Neural crest cell (in vitro differentiated cells): ENCODE measurements around the gene ATP6V0D1. TPM values are rescaled to one million over a fixed set of nuclear protein-coding genes. Genes with fewer than 3 reads are reported as not detected.
A peak's percentile ranks its signal among the peaks of the same experiment; 100 is the strongest.

Source experiments
- DNase-seq: peaks from one replicate; pipeline ENCODE4 v3.0.0; 2021; ENCODE audit warnings: low read depth, mixed read lengths, low spot score
- H3K27ac Mint-ChIP-seq: one replicate; pipeline ENCODE4 v1.8.0; 2021; ENCODE audit warnings: mild to moderate bottlenecking, mixed read lengths; ENCODE audit not compliant: unreplicated experiment
- H3K27me3 Mint-ChIP-seq: 2 replicates; pipeline ENCODE4 v1.8.0; 2021; ENCODE audit warnings: low read depth, mild to moderate bottlenecking, mixed read lengths
- H3K36me3 Mint-ChIP-seq: 2 replicates; pipeline ENCODE4 v1.8.0; 2021; ENCODE audit warnings: low read depth, mild to moderate bottlenecking, mixed read lengths
- H3K4me1 Mint-ChIP-seq: 2 replicates; pipeline ENCODE4 v1.8.0; 2021; ENCODE audit warnings: mixed read lengths
- H3K4me3 Mint-ChIP-seq: one replicate; pipeline ENCODE4 v1.8.0; 2021; ENCODE audit warnings: mild to moderate bottlenecking, mixed read lengths
- H3K9me3 Mint-ChIP-seq: 2 replicates; pipeline ENCODE4 v1.8.0; 2021; ENCODE audit warnings: mixed read lengths
- total RNA-seq: library from RNA; stranded (reverse); gene quantifications from 2 replicates; pipeline ENCODE4 v1.2.1, GENCODE V29; 2021
- TF ChIP-seq, protein P1 (sequence below): fragments of 200-600 bp; sonication (generic); conservative IDR thresholded peaks from 2 replicates; pipeline ENCODE4 v1.5.0; 2021; ENCODE audit warnings: antibody characterized with exemption, mild to moderate bottlenecking

Gene ATP6V0D1
- total RNA-seq, 1 donor from 2014 or later = 54.7 TPM

DNA sequence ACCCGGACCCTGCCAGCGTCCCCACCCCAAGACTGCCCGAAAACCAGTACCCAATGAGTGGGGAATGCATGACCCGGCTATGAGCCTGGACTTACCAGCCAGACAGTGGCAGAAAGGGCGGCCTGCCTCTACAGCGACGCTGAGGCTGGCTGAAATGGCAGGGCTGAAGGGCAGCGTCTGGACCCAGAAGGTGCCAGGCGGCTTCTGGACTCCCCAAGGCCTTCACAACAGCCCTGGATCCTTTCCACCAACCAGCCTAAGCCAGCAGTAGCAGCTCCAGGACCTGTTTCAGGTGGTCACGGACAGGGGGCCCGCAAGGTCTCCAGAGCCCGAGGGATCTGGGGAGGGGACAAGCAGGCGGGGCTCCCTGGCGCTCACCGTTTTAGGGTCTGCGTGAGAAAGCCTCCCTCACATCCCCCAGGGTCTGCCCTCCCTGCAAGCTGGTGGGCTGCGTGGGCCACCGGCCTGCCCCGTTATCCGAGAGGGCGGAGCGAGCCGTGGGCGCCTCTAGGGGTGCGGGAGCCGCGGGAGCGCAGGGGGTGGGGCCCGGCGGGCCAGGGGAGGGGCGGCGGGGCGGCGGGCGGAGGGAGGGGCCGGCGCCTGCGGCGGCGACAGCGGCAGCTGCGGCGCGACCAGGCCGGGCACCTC lies 47.4 kb upstream of the ATP6V0D1 start, which contains the start of gene RIPOR1:
Gene RIPOR1 (plus strand): TSS at position 608 of the 648 bp plus-strand sequence. CDS start 9,618 bp downstream, outside the sequence.
- H3K4me3 Mint-ChIP-seq = peak within 1 kb of the TSS; percentile 92
- H3K27me3 Mint-ChIP-seq = peaks cover 14% of the 10 kb centered on the region
- TF ChIP-seq, protein P1, sequence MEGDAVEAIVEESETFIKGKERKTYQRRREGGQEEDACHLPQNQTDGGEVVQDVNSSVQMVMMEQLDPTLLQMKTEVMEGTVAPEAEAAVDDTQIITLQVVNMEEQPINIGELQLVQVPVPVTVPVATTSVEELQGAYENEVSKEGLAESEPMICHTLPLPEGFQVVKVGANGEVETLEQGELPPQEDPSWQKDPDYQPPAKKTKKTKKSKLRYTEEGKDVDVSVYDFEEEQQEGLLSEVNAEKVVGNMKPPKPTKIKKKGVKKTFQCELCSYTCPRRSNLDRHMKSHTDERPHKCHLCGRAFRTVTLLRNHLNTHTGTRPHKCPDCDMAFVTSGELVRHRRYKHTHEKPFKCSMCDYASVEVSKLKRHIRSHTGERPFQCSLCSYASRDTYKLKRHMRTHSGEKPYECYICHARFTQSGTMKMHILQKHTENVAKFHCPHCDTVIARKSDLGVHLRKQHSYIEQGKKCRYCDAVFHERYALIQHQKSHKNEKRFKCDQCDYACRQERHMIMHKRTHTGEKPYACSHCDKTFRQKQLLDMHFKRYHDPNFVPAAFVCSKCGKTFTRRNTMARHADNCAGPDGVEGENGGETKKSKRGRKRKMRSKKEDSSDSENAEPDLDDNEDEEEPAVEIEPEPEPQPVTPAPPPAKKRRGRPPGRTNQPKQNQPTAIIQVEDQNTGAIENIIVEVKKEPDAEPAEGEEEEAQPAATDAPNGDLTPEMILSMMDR = no peak
- no peaks in the 10 kb centered on the region for H3K9me3 Mint-ChIP-seq
- DNase-seq = peak; percentile 50
- peaks cover 25% of the 10 kb centered on the region for H3K4me1 Mint-ChIP-seq
- peak within 1 kb of the TSS; percentile 81 for H3K27ac Mint-ChIP-seq
- no peaks in the 10 kb centered on the region for H3K36me3 Mint-ChIP-seq

DNA sequence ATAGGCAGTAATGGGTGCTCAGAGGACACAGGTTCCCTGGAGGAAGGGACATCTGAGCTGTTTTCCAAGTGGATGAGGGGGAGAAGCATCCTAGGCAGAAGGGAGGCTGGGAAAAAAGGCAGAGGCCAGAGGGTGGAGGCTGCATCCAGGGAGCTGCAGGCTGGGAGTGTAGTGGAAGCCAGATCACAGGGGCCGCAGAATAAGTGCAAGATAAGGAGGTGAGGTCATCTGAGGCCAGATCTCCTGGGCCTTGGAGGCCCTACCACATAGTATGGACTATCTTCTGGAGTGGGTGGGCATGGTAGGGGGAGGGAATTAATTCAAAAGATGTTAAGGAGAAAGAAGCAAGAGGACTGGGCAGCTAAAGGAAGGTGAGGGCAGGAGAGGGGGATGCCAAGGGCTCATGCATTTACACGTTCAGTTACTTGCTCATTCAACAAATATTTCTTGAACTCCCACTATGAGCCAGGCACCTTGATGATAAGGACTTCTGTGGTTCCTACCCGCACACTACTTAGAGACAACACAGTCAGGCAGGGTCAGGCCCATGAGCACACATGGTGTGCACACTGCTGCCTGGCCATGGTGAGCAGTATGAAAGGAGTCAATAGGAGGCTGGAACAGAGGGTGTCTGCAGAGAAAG lies 45.3 kb upstream of the ATP6V0D1 start:
- Mint-ChIP-seq H3K27me3 (peaks cover 13% of the 10 kb centered on the region), H3K36me3 (no peaks in the 10 kb centered on the region), H3K27ac (no peak overlapping the region), H3K4me1 (peaks cover 18% of the 10 kb centered on the region), H3K4me3 (peak overlapping the region; percentile 83), H3K9me3 (no peaks in the 10 kb centered on the region)
- TF ChIP-seq, protein P1 = no peak
- DNase-seq = no peak

GRCh38 chr16:67525176-67525860 lies 44.4 kb upstream of the ATP6V0D1 start:
- no peak for DNase-seq
- TF ChIP-seq, protein P1 = no peak
- Mint-ChIP-seq H3K4me1 (peaks cover 16% of the 10 kb centered on the region), H3K27me3 (peaks cover 15% of the 10 kb centered on the region), H3K27ac (no peak overlapping the region), H3K9me3 (no peaks in the 10 kb centered on the region), H3K36me3 (no peaks in the 10 kb centered on the region), H3K4me3 (peak overlapping the region; percentile 57)

- H3K27me3 Mint-ChIP-seq = peaks cover 11% of the 10 kb centered on the region
- H3K9me3 Mint-ChIP-seq = no peaks in the 10 kb centered on the region
- TF ChIP-seq, protein P1 = peak; percentile 75
- H3K4me3 Mint-ChIP-seq = peak overlapping the region; percentile 91
- peak overlapping the region; percentile 98 for H3K27ac Mint-ChIP-seq
- H3K36me3 Mint-ChIP-seq = no peaks in the 10 kb centered on the region
- peaks cover 11% of the 10 kb centered on the region for H3K4me1 Mint-ChIP-seq
- DNase-seq = peak; percentile 99
Observed at GRCh38 chr16:67521095-67521804, 40.3 kb upstream of the ATP6V0D1 start.

- H3K4me1 Mint-ChIP-seq = peaks cover 15% of the 10 kb centered on the region
- no peaks in the 10 kb centered on the region for H3K9me3 Mint-ChIP-seq
- TF ChIP-seq, protein P1 = no peak
- no peak overlapping the region for H3K27ac Mint-ChIP-seq
- H3K4me3 Mint-ChIP-seq = no peak overlapping the region
- DNase-seq = no peak
- no peaks in the 10 kb centered on the region for H3K36me3 Mint-ChIP-seq
- peaks cover 9% of the 10 kb centered on the region for H3K27me3 Mint-ChIP-seq
Observed at GRCh38 chr16:67519242-67519641, 38.3 kb upstream of the ATP6V0D1 start.
